HG03558 (cell line): ENCODE results near the gene ATRIP.
"Not testable (repeated sequence)": the region's sequence is repeated elsewhere in the genome, so short reads cannot be mapped to it uniquely, and the experiment has no call there.

ENCODE experiments used
- ATAC-seq: cut with Tn5 transposase; IDR thresholded peaks from one replicate; pipeline ENCODE4 v1.9.1; 2021; ENCODE audit warnings: moderate number of reproducible peaks; ENCODE audit not compliant: unreplicated experiment; ENCODE audit errors: extremely low read depth

Gene ATRIP

GRCh38 chr3:48466386-48467109 lies 20.0 kb downstream of the ATRIP start:
- ATAC-seq, result no peak

GRCh38 chr3:48467110-48467454 lies 20.5 kb downstream of the ATRIP start:
- ATAC-seq, result no peak

GRCh38 chr3:48467473-48468267 lies 21.1 kb downstream of the ATRIP start:
- no peak for ATAC-seq

GRCh38 chr3:48468329-48468731 lies 21.8 kb downstream of the ATRIP start:
- ATAC-seq, result no peak

- ATAC-seq, result no peak
These were observed 22.7 kb downstream of the ATRIP start for GRCh38 chr3:48469046-48469915.

- ATAC-seq, result no peak
These were observed 23.7 kb downstream of the ATRIP start for GRCh38 chr3:48470286-48470685.

GRCh38 chr3:48472673-48472922 lies 26.1 kb downstream of the ATRIP start:
- ATAC-seq, result peak; percentile 13

- peak; percentile 57 for ATAC-seq
These were observed 26.5 kb downstream of the ATRIP start for GRCh38 chr3:48472923-48473616.

- no peak for ATAC-seq
These were observed 27.0 kb downstream of the ATRIP start for GRCh38 chr3:48473617-48473952.

GRCh38 chr3:48474031-48474430 lies 27.5 kb downstream of the ATRIP start:
- ATAC-seq, result not testable (repeated sequence)

GRCh38 chr3:48474619-48475018 lies 28.1 kb downstream of the ATRIP start:
- no peak for ATAC-seq

- no peak for ATAC-seq
These were observed 28.7 kb downstream of the ATRIP start for GRCh38 chr3:48475188-48475587.

GRCh38 chr3:48476426-48477053 lies 30.0 kb downstream of the ATRIP start:
- ATAC-seq, result no peak

GRCh38 chr3:48477959-48478520 lies 31.5 kb downstream of the ATRIP start:
- no peak for ATAC-seq

GRCh38 chr3:48478626-48479555 lies 32.4 kb downstream of the ATRIP start:
- no peak for ATAC-seq

- ATAC-seq, result not testable (repeated sequence)
These were observed 34.4 kb downstream of the ATRIP start for GRCh38 chr3:48480891-48481290.

GRCh38 chr3:48482822-48483221 lies 36.3 kb downstream of the ATRIP start:
- ATAC-seq, result not testable (repeated sequence)

GRCh38 chr3:48486952-48487351 lies 40.4 kb downstream of the ATRIP start:
- ATAC-seq, result no peak
